HG02943 (cell line): Measurements from ENCODE around the gene SPOCK1.
"Not testable (repeated sequence)": the region's sequence is repeated elsewhere in the genome, so short reads cannot be mapped to it uniquely, and the experiment has no call there.

Source experiments
- ATAC-seq: cut with Tn5 transposase; IDR thresholded peaks from one replicate; pipeline ENCODE4 v1.9.1; 2021; ENCODE audit warnings: mild to moderate bottlenecking, low read depth, moderate library complexity; ENCODE audit not compliant: unreplicated experiment

SPOCK1 gene

DNA sequence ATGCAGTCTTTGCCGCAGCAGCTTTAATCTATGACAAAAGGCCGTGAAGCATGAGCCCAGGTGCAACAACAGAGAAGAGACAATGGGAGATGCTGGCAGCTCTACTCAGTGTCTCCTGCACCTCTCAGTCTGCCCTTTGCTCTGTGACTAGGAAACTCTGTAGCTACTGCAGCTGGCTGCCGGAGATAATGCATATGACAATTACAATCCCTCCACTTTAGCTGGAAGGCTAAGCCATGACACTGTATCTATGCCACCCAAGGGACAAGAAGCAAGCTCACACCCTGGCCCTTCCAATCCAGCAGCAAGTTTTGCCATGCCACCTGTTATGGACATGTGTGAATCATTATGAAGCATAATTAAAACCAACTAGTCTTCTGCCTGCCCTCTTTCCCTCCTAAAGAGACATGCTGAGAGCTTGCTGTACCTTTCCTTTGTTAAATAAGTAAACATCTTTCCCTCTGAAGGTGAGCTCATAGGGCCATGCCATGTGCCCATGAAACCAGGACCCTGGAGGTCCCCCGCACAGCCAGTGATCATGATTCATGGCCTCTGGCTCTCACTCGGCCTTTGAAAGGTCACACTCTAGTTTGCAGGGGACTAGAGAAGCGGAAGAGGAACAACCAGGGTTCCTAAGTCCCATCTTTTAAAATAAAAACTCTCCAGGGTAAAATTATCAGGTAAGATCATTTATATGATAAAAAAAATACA is 219.4 kb downstream of the SPOCK1 start:
- no peak for ATAC-seq

DNA sequence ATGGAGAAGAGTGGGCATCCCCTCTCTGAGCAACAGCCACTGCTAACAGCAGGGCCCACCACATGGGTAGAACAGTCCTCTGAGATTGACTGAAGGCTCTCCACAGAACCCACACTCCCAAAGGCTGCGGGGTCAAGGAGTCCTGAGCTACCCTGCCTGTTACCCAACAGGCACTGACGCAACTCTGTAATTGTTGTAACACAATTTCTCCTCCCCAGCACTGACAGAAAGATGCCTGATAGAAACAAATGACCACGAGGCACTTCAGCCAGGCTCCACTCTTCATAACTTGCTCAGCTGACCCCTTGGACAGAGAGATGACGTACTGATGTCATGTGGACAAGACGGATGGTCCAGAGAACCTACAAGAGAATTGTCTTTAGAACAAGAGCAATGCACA is 220.7 kb downstream of the SPOCK1 start:
- ATAC-seq: no peak

GRCh38 chr5:137275083-137275482 is 224.0 kb downstream of the SPOCK1 start:
- ATAC-seq: no peak

DNA sequence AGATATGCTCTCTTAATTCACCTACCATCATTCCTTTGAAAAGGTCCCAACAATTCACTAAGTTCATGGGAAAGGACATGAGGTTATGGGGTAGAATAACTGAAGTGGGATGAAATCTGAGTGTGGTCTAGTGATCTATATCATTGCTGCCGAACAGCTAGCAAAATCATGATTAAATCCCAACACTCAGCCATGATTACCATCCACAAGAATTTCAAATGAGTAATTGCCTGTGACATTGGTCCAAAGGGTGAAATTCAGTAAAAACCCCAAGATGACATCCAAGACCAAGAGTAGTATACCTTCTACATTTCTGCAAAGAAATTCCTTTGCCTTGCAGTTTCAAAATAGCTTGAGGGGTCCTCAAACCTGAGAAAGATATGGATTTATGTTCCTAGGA is 225.6 kb downstream of the SPOCK1 start:
- no peak for ATAC-seq

- no peak for ATAC-seq
Observed at GRCh38 chr5:137272831-137273230, 226.3 kb downstream of the SPOCK1 start.

- ATAC-seq: no peak
Observed at GRCh38 chr5:137269946-137270345, 229.2 kb downstream of the SPOCK1 start.

DNA sequence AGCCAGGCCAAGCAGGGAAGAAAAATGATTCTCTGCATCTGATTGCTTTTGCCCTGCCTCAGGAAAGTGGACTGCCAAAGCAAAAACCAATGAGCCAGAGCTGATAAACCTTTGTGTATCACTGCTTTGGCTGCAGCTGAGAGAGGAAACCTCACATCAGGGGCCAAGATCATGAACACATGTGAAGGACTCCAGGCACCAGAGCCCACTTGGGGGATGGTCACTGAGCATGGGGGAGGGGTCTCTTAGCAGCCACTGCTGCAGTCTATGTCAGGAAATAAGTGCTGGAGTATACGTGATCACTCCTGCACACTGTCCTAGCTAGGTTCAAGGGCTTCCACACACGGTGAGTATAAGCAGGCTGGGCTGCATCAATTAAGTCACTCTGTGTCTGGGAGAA is 229.9 kb downstream of the SPOCK1 start:
- no peak for ATAC-seq

DNA sequence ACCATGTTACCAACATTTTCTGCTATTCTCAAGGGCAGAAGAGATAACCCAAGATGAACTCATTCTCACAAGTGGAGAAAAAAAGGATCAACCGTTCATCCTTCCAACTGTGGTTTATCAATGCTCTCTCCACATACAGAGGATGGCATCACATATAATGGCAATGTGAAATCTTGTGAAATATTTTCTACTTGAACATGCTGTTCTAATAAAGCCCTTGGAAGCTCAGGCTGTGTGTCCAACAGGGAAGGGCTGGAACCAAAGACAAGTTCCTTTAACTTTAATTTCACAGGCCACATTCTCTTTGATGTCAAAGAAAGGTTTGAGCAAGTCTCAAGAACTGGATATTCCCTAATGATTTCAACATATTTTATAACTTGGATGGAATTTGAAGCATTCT is 230.5 kb downstream of the SPOCK1 start:
- ATAC-seq: no peak

DNA sequence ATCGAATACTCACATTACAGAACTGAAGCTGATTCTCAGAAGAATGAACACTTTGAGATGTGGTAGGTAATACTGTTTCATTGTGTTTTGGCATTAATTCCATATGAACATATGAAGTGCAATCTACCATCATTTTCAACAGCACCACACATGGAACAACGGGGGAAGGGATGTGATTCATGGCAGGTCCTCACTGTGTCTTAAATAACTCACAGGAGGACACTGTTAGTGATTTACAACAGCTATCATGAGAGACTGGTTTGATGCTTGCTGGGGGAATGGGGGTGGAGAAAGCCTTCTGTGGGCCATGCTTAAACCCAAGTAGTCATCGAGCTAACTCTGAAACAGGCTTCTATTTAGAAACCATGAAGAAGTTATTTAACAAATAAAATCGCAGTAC is 232.9 kb downstream of the SPOCK1 start:
- ATAC-seq: no peak

GRCh38 chr5:137265457-137265856 is 233.7 kb downstream of the SPOCK1 start:
- ATAC-seq: no peak

DNA sequence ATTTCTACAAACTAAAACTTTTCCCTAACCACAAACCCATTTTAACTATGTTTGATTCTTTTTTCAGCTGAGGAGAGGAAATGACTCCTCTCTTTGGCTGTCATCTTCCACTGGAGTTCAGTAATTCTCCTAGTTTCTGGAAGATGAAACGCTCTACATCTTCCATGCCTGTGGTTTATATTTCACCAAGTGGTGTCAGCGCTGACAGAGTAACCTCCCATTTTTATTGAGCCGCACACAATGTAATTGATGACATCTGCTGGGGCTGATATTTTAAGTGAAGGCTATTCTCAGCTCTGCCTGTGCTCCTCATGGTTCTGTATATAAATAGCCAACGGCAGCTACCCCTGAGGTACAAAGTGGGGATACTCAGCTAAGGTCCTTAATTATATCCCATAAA is 234.6 kb downstream of the SPOCK1 start:
- no peak for ATAC-seq

- no peak for ATAC-seq
Observed at GRCh38 chr5:137264041-137264440, 235.1 kb downstream of the SPOCK1 start.

- ATAC-seq: no peak
Observed at GRCh38 chr5:137263371-137264005, 235.6 kb downstream of the SPOCK1 start.

GRCh38 chr5:137262818-137263217 is 236.3 kb downstream of the SPOCK1 start:
- no peak for ATAC-seq

DNA sequence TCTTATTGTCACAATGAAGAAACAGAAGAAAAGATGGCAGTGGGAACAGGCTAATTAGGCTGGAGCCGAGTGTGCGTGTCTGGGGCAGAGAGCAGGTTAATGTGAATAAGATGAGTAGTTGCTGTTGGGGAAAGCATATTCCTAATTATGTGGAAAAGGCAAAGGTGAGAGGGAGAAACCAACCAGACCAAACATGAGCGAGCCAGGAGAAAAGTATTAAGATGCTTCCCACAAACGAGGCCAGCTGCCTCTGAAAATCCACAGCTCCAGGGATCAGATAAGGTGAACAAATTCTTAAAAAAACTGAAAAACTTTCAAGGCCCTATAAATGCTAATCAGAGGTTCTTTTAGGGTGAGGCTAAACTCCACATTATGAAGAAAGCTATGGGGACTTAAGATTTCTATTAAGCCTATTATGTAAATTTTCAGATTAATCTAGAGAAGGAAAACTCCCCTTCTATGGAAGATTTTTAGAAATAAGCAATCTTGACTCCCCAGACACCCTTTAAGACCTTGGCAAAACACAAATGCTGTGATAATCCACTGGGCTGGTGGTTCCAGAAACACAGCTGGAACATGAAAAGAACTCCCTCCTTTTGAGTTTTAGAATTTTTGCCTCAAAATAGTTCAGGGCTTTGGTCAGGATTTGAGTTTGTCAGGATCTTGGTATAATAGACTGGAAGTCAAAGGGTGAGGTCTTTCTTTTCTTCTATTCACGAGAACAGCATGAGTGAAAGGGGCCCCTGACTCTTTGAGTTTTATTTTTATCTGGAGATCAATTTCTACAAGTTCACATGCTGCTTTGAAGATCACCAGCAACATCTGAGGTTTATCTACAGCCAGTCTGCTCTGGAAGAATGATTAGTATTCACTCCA is 238.1 kb downstream of the SPOCK1 start:
- ATAC-seq: no peak

DNA sequence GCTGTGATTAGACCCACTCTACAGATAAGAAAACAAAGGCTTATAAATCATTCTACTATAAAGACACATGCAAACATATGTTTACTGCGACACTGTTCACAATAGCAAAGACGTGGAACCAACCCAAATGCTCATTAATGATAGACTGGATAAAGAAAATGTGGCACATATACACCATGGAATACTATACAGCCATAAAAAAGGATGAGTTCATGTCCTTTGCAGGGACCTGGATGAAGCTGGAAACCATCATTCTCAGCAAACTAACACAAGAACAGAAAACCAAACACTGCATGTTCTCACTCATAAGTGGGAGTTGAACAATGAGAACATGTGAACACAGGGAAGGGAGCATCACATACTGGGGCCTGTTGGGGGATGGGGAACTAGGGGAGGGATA is 240.0 kb downstream of the SPOCK1 start:
- ATAC-seq: not testable (repeated sequence)

DNA sequence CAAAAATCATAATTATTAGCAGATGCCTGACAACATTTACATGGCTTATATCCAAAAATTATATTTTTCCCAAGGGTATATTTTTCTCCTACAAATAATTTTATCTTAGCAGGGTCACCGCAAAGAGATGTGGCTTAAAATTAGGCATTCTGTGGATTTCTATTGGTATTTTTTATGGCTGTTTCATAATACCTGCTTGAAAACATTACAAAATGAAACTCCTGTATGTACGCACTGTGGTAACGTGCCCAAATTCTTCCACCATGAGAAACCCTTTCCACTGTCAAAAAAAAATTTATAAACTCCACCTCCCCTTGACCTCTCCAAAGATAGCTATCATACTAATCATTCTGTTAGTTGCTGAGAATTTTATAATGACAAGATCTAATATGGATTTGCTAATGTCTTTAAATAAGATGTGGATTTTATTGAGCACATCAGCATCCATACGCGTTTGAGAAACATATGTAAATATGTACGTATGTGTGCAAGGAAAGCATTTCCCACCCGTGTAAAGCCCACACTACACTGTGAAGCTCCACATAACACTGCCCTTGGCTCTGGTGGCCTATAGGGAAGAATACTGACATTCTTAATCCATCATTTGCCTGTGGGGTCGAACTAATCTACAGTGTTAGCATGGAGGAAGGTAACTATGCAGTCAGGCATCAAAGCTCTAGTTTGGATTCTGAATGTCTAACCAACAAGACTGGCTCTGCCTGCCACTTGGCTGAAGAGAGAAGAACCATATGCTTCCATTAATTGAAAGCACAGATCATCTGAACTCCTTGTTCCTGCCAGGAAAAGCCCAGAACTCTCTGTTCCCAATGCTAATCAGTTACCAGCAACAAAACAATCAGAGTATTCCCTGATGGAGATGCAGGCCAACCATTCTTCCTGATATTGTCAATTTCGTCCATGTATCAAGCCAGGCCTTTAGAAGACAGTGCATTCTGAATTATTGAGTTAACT is 244.7 kb downstream of the SPOCK1 start:
- no peak for ATAC-seq

- ATAC-seq: no peak
Observed at GRCh38 chr5:137252512-137252911, 246.6 kb downstream of the SPOCK1 start.

DNA sequence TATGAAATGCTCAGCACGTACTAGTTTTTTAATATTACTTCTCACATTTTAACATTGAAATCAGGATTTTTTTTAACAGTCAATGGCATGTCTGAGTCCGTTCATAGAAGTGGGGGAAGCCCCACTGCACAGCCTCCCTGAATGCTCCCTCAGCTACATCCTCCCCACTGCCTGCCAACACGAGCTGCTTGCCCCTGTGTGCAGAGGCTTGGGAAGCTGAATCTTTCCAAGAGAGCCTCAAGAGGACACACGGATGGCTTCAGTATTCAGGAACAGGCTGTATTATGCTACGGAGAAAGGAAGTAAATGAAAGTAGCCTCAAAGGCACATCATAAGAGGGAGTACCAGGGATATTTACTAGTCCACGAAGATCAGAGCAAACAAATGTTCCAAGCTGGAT is 248.7 kb downstream of the SPOCK1 start:
- no peak for ATAC-seq

DNA sequence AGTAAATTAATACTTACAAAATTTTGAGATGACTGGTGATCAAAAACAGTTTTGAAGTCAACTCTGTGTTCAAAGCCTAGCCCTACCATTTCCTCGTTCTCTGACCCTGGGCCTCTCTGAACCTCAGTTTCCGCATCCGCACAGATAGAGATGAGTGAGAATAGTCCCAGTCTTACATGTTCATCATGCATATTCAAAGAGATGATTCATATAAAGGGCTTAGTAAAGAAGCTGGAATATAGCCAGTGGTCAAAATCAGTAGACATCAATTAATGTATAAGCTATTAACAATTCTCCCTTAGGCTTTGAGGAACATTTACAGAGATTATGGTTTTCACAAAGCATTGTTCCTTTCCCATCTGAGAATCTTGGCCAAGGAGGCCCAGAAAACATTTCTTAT is 250.6 kb downstream of the SPOCK1 start:
- no peak for ATAC-seq
